Neuron (in vitro differentiated cells): ENCODE data around the gene C16orf89.
"Not testable (repeated sequence)": the region's sequence is repeated elsewhere in the genome, so short reads cannot be mapped to it uniquely, and the experiment has no call there.

Experiments
- H2AFZ ChIP-seq: one replicate; pipeline ENCODE4 v1.6.1; 2013; ENCODE audit warnings: low read depth, mild to moderate bottlenecking, inconsistent platforms, low read length, moderate library complexity
- H3K27me3 ChIP-seq: one replicate; pipeline ENCODE4 v1.6.1; 2013; ENCODE audit warnings: low read length; ENCODE audit not compliant: insufficient read depth
- H3K36me3 ChIP-seq: one replicate; pipeline ENCODE4 v1.6.1; 2013; ENCODE audit warnings: low read length; ENCODE audit not compliant: insufficient read depth
- H3K4me1 ChIP-seq: one replicate; pipeline ENCODE4 v1.6.1; 2013; ENCODE audit warnings: low read length; ENCODE audit not compliant: insufficient read depth
- H3K4me3 ChIP-seq: 2 replicates; pipeline ENCODE4 v1.5.1; 2013; ENCODE audit warnings: mild to moderate bottlenecking, low read length, moderate library complexity
- H3K9me3 ChIP-seq: one replicate; pipeline ENCODE4 v1.6.1; 2013; ENCODE audit warnings: low read length

C16orf89 gene

GRCh38 chr16:5065813-5066212, at the start of gene C16orf89:
Gene C16orf89, minus strand, starts transcription at chr16:5065956. Its CDS starts 48 bp downstream, at chr16:5065908.
- no peak within 1 kb of the TSS for H3K4me3 ChIP-seq
- H3K4me1 ChIP-seq, result peaks cover 2% of the 10 kb centered on the region
- H2AFZ ChIP-seq, result peak within 1 kb of the TSS; percentile 44
- no peaks in the 10 kb centered on the region for H3K27me3 ChIP-seq
- no peaks in the 10 kb centered on the region for H3K9me3 ChIP-seq
- no peaks in the 10 kb centered on the region for H3K36me3 ChIP-seq

DNA sequence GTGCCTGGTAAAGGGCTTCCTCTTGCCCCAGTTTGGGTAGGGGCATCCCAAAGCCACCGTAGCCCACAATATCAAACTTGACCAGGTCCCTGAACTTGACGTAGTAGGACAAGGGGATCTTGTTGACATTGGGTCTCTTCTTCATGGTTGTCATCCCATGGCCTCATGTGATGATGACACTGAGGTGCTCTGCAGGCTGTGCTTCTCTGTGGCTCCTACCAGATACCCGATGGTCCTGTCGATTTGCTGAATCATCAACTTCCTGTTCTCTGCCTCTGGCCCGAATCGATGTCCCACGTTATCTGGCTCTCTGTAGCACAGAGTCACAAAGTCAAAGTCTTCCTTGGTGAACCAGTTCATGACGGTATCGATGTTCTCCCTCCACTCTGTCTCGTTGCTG, 45.2 kb upstream of the C16orf89 start:
- H3K36me3 ChIP-seq, H2AFZ ChIP-seq, H3K9me3 ChIP-seq, H3K4me1 ChIP-seq, H3K27me3 ChIP-seq, H3K4me3 ChIP-seq: not testable (repeated sequence)

GRCh38 chr16:5108505-5109158, 42.9 kb upstream of the C16orf89 start:
- Histone ChIP-seq H3K36me3 (no peaks in the 10 kb centered on the region), H3K27me3 (no peaks in the 10 kb centered on the region), H3K4me3 (no peak overlapping the region), H3K4me1 (no peaks in the 10 kb centered on the region), H2AFZ (no peak overlapping the region), H3K9me3 (no peaks in the 10 kb centered on the region)

DNA sequence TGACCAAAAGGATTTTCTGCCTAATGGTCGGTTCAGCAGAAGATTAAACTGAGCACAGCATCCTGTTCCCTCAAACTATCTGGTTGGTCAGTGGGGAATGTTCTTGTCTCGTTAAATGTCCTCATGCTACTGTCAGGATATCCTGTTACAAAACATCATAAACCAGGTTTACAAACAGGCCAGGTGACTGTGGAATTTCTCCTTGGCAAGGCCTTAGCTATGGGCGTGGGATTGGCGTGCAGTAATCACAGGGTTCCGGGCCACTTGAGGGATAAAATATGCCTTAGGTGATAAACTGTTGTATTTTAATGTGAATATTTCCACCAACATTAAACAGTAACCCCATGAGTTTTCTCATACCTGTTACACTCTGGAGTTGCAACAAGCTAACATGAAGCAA, 39.3 kb upstream of the C16orf89 start:
- not testable (repeated sequence) for H3K4me3 ChIP-seq, H3K36me3 ChIP-seq, H3K27me3 ChIP-seq, H2AFZ ChIP-seq, H3K4me1 ChIP-seq, H3K9me3 ChIP-seq

DNA sequence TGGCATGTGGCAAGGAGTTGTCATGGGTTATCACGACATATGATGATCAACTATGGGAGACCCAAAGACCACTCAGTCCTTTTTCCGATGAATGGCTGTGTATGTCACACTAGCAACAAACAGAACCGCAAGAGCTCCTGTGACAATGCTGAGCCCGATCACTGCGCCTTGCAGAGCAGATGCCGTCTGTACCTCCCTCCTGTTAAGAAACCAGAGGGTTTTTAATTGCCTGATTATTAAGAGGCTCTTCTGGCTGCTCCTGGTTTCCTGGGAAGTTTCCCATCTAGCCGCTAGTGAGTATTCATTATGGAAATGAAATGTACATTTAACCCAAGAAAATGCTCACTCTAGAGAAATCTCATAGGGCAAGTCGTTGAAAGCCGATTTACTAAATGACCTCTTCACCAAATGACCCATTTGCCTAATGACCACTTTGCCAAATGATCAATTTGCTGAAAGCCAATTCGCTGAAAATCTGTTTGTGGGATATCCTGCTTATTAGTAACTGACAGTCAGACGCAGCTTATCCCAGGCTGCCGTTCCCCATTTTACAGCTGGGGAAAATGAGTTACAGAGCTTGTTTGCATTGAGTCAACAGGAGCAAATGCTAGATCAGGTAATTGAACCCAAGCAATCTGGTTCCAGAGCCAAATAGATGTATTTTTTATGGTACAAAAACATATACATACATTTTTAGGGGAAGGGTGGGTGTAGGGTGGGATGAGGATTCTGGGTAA, 37.7 kb upstream of the C16orf89 start:
- not testable (repeated sequence) for H2AFZ ChIP-seq, H3K27me3 ChIP-seq

GRCh38 chr16:5099174-5099573, 33.4 kb upstream of the C16orf89 start:
- not testable (repeated sequence) for H3K27me3 ChIP-seq, H3K4me1 ChIP-seq, H3K4me3 ChIP-seq, H3K36me3 ChIP-seq, H2AFZ ChIP-seq, H3K9me3 ChIP-seq

More for the DNA sequence above, 37.7 kb upstream of the C16orf89 start:
- not testable (repeated sequence) for H3K9me3 ChIP-seq, H3K36me3 ChIP-seq, H3K4me3 ChIP-seq, H3K4me1 ChIP-seq

GRCh38 chr16:5098221-5099159, 32.7 kb upstream of the C16orf89 start:
- H3K9me3 ChIP-seq, H3K27me3 ChIP-seq, H3K4me1 ChIP-seq, H3K36me3 ChIP-seq: not testable (repeated sequence)
- H2AFZ ChIP-seq, result peak overlapping the region; percentile 3
- H3K4me3 ChIP-seq, result peak overlapping the region; percentile 48

GRCh38 chr16:5097470-5098220, 31.9 kb upstream of the C16orf89 start, which contains the start of gene EEF2KMT:
Gene EEF2KMT, minus strand, starts transcription at chr16:5097795. Its CDS starts 56 bp downstream, at chr16:5097739.
- H3K36me3 ChIP-seq, H3K9me3 ChIP-seq, H3K27me3 ChIP-seq, H3K4me1 ChIP-seq: not testable (repeated sequence)
- Histone ChIP-seq H3K4me3 (peak within 1 kb of the TSS; percentile 57), H2AFZ (peak within 1 kb of the TSS; percentile 92)

DNA sequence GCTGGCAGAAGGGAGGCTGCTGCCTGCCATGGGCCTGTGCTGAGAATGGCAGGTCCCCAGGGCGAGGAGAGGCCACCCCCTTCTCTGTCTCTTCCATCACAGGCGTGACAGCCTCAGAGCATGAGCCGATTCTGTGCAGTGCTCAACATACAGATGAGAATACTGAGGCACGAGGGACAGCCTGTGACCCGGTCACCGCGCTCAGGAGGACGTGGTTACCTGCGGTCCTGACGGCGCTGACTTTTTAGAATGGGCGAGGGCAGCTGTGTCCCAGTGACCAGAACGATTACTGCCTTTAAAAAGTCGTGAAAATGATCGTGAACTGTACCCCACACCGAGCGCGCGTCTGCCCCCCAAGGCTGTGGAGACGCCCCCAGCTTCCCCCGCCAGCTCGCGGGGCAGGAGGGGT, 31.3 kb upstream of the C16orf89 start:
- Histone ChIP-seq H2AFZ (peak overlapping the region; percentile 92), H3K4me3 (peak overlapping the region; percentile 57)
- not testable (repeated sequence) for H3K36me3 ChIP-seq, H3K4me1 ChIP-seq, H3K27me3 ChIP-seq, H3K9me3 ChIP-seq

GRCh38 chr16:5096437-5097060, 30.8 kb upstream of the C16orf89 start:
- not testable (repeated sequence) for H3K9me3 ChIP-seq, H3K36me3 ChIP-seq, H2AFZ ChIP-seq, H3K4me1 ChIP-seq, H3K27me3 ChIP-seq
- H3K4me3 ChIP-seq, result peak overlapping the region; percentile 57

DNA sequence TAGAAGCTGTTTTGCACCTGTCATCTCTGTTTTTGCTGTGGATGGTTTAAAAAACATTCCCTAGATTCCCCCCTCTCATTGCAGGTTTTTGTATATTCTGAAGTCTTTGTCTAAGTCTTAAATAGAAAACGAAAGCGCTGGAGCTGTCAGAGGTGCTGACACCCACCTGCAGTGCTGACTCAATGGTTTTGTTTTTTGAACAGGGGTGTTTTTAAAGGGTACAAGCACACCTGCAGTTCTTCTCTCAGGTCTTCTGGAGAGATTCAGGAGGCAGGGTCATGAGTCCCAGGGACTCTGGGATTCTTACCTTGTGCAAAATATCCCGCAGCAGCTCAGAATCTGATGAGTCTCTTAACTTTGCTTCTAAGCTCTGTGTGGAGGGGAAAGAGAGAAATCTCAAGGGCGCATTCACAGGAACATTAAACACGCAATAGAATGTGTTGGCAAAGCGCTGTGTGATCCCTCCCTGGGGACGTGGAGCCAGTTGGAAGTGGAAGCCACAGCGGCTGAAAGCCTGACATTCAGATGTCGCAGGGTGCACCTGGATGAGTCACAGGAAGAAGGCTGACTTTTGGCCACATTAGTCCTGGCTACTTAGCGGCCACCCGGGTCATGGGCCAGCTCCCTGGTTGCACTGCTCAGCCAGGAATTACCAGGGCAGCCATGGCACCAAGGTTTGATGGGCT, 29.5 kb upstream of the C16orf89 start:
- not testable (repeated sequence) for H3K4me1 ChIP-seq, H3K27me3 ChIP-seq, H3K9me3 ChIP-seq, H3K36me3 ChIP-seq, H2AFZ ChIP-seq, H3K4me3 ChIP-seq

- H3K4me3 ChIP-seq, H3K4me1 ChIP-seq, H3K36me3 ChIP-seq, H2AFZ ChIP-seq, H3K27me3 ChIP-seq, H3K9me3 ChIP-seq: not testable (repeated sequence)
Observed at GRCh38 chr16:5093746-5094145, 28.0 kb upstream of the C16orf89 start.
